Esophagus muscularis mucosa (tissue), 3 donors: ENCODE measurements around the gene RBM44.

ENCODE experiments used
- POLR2A ChIP-seq: fragments of 450-650 bp; IDR thresholded peaks from one replicate; pipeline ENCODE4 v1.6.1; 2017; ENCODE audit warnings: antibody characterized with exemption, moderate library complexity, mild to moderate bottlenecking, low read depth
- POLR2AphosphoS5 ChIP-seq, 2 donors: sonication (generic); formaldehyde crosslinking; IDR thresholded peaks; one replicate each; pipeline ENCODE4 v1.6.1; 2017; ENCODE audit warnings: antibody characterized with exemption in 2 of 2
- TF ChIP-seq, protein P1 (sequence below), 3 experiments: fragments of 200-600 bp in 2 of 3; fragments of 450-650 bp in 1 of 3; sonication (generic) in 2 of 3; IDR thresholded peaks; one replicate each; pipeline ENCODE4 v1.5.1; 2017 to 2019; ENCODE audit warnings: antibody characterized with exemption in 3 of 3, mild to moderate bottlenecking in 2 of 3, moderate library complexity in 1 of 3

DNA sequence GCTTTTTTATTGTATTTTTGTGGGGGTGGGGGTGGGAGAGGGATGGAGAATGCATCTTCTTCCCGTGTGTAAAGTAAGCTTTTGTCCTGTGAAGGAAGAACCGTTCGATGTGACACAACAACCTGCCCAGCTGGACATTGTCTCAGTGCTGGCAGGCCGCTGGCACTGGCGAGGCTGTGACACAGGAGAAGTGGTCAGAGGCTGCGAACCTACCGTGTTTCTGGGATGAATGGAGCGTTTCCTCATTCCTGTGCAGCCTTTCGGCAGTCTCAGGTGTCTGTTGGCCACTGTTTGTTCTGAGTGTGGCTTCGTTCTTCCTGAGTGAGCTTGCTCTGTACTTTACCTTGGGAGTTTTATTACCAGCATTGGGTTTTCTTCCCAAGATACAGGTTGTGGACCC lies 68.9 kb downstream of the RBM44 start:
- TF ChIP-seq POLR2A, result no peak
- TF ChIP-seq, protein P1, sequence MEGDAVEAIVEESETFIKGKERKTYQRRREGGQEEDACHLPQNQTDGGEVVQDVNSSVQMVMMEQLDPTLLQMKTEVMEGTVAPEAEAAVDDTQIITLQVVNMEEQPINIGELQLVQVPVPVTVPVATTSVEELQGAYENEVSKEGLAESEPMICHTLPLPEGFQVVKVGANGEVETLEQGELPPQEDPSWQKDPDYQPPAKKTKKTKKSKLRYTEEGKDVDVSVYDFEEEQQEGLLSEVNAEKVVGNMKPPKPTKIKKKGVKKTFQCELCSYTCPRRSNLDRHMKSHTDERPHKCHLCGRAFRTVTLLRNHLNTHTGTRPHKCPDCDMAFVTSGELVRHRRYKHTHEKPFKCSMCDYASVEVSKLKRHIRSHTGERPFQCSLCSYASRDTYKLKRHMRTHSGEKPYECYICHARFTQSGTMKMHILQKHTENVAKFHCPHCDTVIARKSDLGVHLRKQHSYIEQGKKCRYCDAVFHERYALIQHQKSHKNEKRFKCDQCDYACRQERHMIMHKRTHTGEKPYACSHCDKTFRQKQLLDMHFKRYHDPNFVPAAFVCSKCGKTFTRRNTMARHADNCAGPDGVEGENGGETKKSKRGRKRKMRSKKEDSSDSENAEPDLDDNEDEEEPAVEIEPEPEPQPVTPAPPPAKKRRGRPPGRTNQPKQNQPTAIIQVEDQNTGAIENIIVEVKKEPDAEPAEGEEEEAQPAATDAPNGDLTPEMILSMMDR (IDR thresholded peaks at IDR 0.05), result no peak
- TF ChIP-seq POLR2AphosphoS5 (IDR thresholded peaks at IDR 0.05), result no peak
